Brain microvascular endothelial cell (primary cell): ENCODE results near the gene KCTD18.

Experiments
- DNase-seq: peaks from one replicate; pipeline ENCODE4 v3.0.0-alpha.2; 2020
- H3K27ac ChIP-seq: fragments of 250-450 bp; sonication (Bioruptor Pico); 2 replicates; pipeline ENCODE4 v1.5.1; 2020; ENCODE audit warnings: mild to moderate bottlenecking, moderate library complexity
- H3K27me3 ChIP-seq: fragments of 250-450 bp; sonication (Bioruptor Pico); replicated peaks from 2 replicates; pipeline ENCODE4 v1.5.1; 2020; ENCODE audit warnings: mild to moderate bottlenecking
- H3K36me3 ChIP-seq: fragments of 250-450 bp; sonication (Bioruptor Pico); replicated peaks from 2 replicates; pipeline ENCODE4 v1.5.1; 2020; ENCODE audit warnings: mild to moderate bottlenecking
- H3K4me3 ChIP-seq: 2 replicates; pipeline ENCODE4 v1.5.1; 2011; ENCODE audit warnings: low read depth, mild to moderate bottlenecking, control low read depth, low read length, moderate library complexity
- CTCF ChIP-seq: IDR thresholded peaks from 2 replicates; pipeline ENCODE4 v1.5.1; 2011; ENCODE audit warnings: low read depth, mild to moderate bottlenecking, moderate library complexity, low read length, control low read depth, inconsistent platforms; ENCODE audit errors: missing control alignments
- in situ Hi-C: cut with HindIII; loops from 2 replicates; pipeline ENCODE4 v1.10.0; 2017; ENCODE audit warnings: low sequenced_read_pairs, low pct_ligation_motif_present

Gene KCTD18

DNA sequence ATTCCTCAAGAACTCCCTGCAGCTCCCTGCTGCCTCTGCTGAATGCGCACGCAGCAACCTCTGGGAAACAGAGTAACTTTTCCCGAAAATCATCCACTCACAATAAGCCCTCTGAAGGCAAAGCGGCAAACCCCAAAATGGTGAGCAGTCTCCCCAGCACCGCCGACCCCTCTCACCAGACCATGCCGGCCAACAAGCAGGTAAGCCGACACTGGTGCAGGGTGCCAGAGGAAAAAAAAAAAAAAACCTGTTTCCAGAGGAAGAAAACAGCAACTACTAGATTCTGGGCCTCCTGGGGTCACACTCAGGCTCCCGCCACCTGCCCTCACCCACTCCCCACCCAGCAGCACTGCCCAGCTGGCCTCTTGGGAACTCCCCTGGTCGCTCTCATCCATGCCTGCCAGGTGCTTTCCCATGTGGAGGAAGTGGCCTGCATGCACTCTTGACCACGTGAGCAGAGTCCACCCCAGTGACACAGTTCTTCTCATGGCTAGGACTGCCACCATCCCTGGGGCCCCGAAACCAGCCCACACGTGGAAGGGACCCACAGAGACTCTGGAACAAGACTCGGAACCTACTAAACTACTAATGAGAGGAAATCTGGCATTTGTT lies 36.9 kb downstream of the KCTD18 start:
- H3K36me3 ChIP-seq = peaks cover 65% of the 10 kb centered on the region
- no peak overlapping the region for H3K4me3 ChIP-seq
- in situ Hi-C loops = no loop called here
- no peak for DNase-seq
- no peak overlapping the region for H3K27ac ChIP-seq
- no peaks in the 10 kb centered on the region for H3K27me3 ChIP-seq
- TF ChIP-seq CTCF = no peak

DNA sequence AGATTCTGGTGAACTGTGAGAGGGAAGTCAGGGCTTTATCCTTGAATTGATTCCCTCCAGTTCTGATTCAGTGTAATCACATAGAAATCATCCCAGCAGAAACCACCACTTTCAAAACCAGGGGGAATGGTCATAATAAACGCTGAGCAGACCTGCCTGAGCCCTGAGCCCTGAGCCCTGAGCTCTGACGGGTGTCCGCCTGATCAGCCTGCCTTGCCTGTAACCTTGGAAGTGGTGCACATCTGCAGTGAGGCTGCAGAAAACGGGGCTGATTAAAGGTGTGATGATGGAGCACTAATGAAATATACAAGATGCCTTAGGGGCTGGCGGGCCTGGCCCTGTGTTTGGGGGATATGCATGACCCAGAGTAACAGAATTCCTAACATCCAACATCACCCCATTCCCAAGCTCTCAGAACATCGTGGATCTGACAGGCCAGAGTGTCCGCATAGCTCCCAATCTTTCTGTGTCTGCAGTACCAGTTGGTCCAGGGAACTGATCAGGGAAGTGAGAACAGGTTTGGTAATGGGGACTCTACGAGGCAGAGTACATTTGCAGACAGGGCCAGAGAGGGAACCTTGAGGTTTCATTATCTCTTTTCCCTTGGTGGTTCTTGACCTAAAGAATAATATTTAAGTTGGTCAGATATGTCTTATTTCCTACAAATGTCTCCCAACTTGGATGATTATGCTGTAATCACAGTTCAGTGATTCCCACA lies 37.8 kb downstream of the KCTD18 start:
- in situ Hi-C loops = no loop called here
- no peaks in the 10 kb centered on the region for H3K27me3 ChIP-seq
- no peak overlapping the region for H3K4me3 ChIP-seq
- H3K27ac ChIP-seq = no peak overlapping the region
- H3K36me3 ChIP-seq = peaks cover 68% of the 10 kb centered on the region
- TF ChIP-seq CTCF = no peak
- DNase-seq = no peak

- in situ Hi-C loops = no loop called here
- peak; percentile 61 for TF ChIP-seq CTCF
- no peak for DNase-seq
- Histone ChIP-seq H3K27me3 (no peaks in the 10 kb centered on the region), H3K4me3 (no peak overlapping the region), H3K27ac (no peak overlapping the region), H3K36me3 (peaks cover 64% of the 10 kb centered on the region)
These were observed 38.5 kb downstream of the KCTD18 start for GRCh38 chr2:200471324-200471848.

GRCh38 chr2:200470230-200470629 lies 39.6 kb downstream of the KCTD18 start:
- no peak overlapping the region for H3K4me3 ChIP-seq
- DNase-seq = no peak
- no peaks in the 10 kb centered on the region for H3K27me3 ChIP-seq
- TF ChIP-seq CTCF = no peak
- H3K36me3 ChIP-seq = peaks cover 60% of the 10 kb centered on the region
- in situ Hi-C loops = no loop called here
- H3K27ac ChIP-seq = no peak overlapping the region

DNA sequence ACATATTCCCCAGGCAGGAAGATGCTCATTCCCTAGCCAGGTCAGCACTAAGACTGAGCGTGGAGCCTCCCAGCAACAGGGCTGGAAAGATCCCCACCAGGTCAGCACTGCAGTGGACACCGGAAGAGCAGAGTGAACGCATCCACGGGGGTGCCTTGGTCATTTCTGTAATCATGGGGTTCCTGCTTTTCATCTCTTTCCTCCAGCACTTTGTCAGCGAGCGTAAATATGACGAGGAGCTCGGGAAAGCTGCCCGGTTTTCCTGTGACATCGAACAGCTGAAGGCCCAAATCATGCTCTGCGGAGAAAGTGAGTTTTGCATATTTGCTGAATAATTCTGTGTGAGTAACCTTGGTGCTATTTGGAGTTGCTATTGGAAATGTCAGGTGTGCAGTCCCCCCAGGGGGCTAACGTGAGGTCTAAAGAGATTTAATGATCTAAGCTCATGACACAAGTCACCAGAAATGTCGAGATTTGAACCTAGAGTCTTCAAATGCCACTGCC lies 40.1 kb downstream of the KCTD18 start:
- no peak for DNase-seq
- no peaks in the 10 kb centered on the region for H3K27me3 ChIP-seq
- no peak overlapping the region for H3K4me3 ChIP-seq
- TF ChIP-seq CTCF = no peak
- no peak overlapping the region for H3K27ac ChIP-seq
- H3K36me3 ChIP-seq = peaks cover 60% of the 10 kb centered on the region
- in situ Hi-C loops = no loop called here
